K562 treated with DMSO at 1 percent for 24 hours (cell line): Measurements from ENCODE around the gene SSH3. TPM values are rescaled to one million over a fixed set of nuclear protein-coding genes. Genes with fewer than 3 reads are reported as not detected.

Experiments
- total RNA-seq: library from RNA; unstranded; fragments of 300-600 nt; gene quantifications from 2 replicates; pipeline ENCODE4 v1.2.3, GENCODE V29; 2022; ENCODE audit warnings: low read depth; ENCODE audit not compliant: insufficient read depth

SSH3 gene
- total RNA-seq = 2.0 and 4.3 TPM in 2 replicates

GRCh38 chr11:67303132-67303834, at the start of gene SSH3:
TSS of gene SSH3 (plus strand) at chr11:67303530. CDS start at chr11:67303626, 96 bp downstream.

GRCh38 chr11:67266449-67267187, 36.7 kb upstream of the SSH3 start, which contains the start of gene GRK2:
TSS of gene GRK2 (plus strand) at chr11:67266473. CDS start at chr11:67266700, 227 bp downstream.

GRCh38 chr11:67289226-67289650, 14.1 kb upstream of the SSH3 start, which contains the start of gene ANKRD13D:
TSS of gene ANKRD13D (plus strand) at chr11:67289303. CDS start at chr11:67289461, 158 bp downstream.

GRCh38 chr11:67353317-67354074, 50.2 kb downstream of the SSH3 start, which contains the start of gene POLD4:
TSS of gene POLD4 (minus strand) at chr11:67353546. CDS start at chr11:67353399, 147 bp downstream.

Other genes starting within 250 kb of the SSH3 start
- not detected in 2 replicates for gene RHOD, start 246.7 kb upstream of the SSH3 start, total RNA-seq
- gene KDM2A, start 184.3 kb upstream of the SSH3 start, total RNA-seq = 32.5 and 34.0 TPM in 2 replicates
- 159 and 169 TPM in 2 replicates for gene GRK2, start 37.1 kb upstream of the SSH3 start, total RNA-seq
- 60.2 and 68.6 TPM in 2 replicates for gene ANKRD13D, start 14.2 kb upstream of the SSH3 start, total RNA-seq
- gene POLD4, start 50.0 kb downstream of the SSH3 start, total RNA-seq = 142 and 157 TPM in 2 replicates
- gene CLCF1, start 70.1 kb downstream of the SSH3 start, total RNA-seq = 3.6 and 3.7 TPM in 2 replicates
- gene RAD9A, start 88.5 kb downstream of the SSH3 start, total RNA-seq = 55.0 and 57.0 TPM in 2 replicates
- gene PPP1CA, start 98.3 kb downstream of the SSH3 start, total RNA-seq = 384 and 414 TPM in 2 replicates
- 1.0 and 1.7 TPM in 2 replicates for gene TBC1D10C, start 100.6 kb downstream of the SSH3 start, total RNA-seq
- 0.20 TPM in 1 of 2 replicates, not detected in the other for gene CARNS1, start 112.1 kb downstream of the SSH3 start, total RNA-seq
- gene RPS6KB2, start 125.0 kb downstream of the SSH3 start, total RNA-seq = 110 and 111 TPM in 2 replicates
- 2.6 and 4.1 TPM in 2 replicates for gene PTPRCAP, start 134.2 kb downstream of the SSH3 start, total RNA-seq
- gene CORO1B, start 139.9 kb downstream of the SSH3 start, total RNA-seq = 282 and 302 TPM in 2 replicates
- gene GPR152, start 149.2 kb downstream of the SSH3 start, total RNA-seq = not detected in 2 replicates
- not detected in 2 replicates for gene CABP4, start 151.8 kb downstream of the SSH3 start, total RNA-seq
- 42.4 and 59.3 TPM in 2 replicates for gene TMEM134, start 165.7 kb downstream of the SSH3 start, total RNA-seq
- 121 and 135 TPM in 2 replicates for gene AIP, start 179.5 kb downstream of the SSH3 start, total RNA-seq
- 54.2 and 68.6 TPM in 2 replicates for gene PITPNM1, start 201.8 kb downstream of the SSH3 start, total RNA-seq
- 120 and 125 TPM in 2 replicates for gene CDK2AP2, start 204.6 kb downstream of the SSH3 start, total RNA-seq
- gene CABP2, start 219.9 kb downstream of the SSH3 start, total RNA-seq = not detected in 2 replicates